ENCODE data around the gene NDUFAB1.
A peak's percentile ranks its signal among the peaks of the same experiment; 100 is the strongest.
"Not testable (repeated sequence)": the region's sequence is repeated elsewhere in the genome, so short reads cannot be mapped to it uniquely, and the experiment has no call there.

NDUFAB1 gene

DNA sequence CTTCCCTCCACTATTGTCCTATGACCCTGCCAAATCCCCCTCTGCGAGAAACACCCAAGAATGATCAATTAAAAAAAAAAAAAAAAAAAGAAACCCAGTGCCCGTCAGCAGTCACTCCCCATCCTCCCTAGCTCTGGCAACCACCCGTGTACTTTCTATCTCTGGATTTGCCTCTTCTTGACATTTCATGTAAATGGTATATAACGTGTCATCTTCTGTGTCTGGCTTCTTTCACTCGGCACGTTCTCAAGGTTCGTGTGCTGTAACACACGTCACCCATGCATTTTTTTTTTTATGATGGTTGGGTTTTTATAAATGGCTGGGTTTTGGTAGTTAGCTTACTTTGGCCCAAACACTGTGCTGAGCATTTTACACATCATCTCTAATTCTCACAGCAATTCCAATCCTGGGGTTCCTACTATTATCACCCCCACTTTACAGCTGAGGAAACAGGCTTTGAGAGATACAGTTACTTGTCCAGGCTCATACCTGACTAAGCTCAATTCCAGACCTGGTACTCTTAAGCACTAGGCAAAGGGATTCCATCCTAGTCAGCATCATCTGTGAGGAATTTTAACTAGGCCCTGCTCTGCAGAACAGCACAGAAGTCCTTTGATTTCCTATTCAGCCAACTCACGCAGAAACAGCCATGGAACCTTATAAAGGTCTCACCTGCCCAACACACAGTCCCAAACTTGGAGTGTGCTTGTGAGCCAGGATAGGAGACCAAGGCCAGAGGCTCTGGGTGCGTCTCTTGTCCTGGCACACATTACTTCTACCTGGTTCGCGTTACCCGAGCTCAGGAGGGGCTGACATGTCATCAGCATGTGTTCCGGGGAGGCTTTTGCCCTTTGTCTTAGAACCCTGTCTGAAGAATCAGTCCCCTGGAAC lies 11.7 kb downstream of the NDUFAB1 start:
- no peak for DNase-seq (ENCODE audit: low read depth)

DNA sequence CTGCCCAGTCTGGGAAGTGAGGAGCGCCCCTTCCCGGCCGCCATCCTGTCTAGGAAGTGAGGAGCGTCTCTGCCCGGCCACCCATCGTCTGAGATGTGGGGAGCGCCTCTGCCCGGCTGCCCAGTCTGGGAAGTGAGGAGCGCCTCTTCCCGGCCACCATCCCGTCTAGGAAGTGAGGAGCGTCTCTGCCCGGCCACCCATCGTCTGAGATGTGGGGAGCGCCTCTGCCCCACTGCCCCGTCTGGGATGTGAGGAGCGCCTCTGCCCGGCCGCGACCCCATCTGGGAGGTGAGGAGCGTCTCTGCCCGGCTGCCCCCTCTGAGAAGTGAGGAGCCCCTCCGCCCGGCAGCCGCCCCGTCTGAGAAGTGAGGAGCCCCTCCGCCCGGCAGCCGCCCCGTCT lies 12.8 kb downstream of the NDUFAB1 start:
- DNase-seq (ENCODE audit: low read depth), result not testable (repeated sequence)

GRCh38 chr16:23581764-23582163 lies 14.4 kb downstream of the NDUFAB1 start:
- DNase-seq (ENCODE audit: low read depth), result no peak

GRCh38 chr16:23580391-23580790 lies 15.7 kb downstream of the NDUFAB1 start:
- no peak for DNase-seq (ENCODE audit: low read depth)

DNA sequence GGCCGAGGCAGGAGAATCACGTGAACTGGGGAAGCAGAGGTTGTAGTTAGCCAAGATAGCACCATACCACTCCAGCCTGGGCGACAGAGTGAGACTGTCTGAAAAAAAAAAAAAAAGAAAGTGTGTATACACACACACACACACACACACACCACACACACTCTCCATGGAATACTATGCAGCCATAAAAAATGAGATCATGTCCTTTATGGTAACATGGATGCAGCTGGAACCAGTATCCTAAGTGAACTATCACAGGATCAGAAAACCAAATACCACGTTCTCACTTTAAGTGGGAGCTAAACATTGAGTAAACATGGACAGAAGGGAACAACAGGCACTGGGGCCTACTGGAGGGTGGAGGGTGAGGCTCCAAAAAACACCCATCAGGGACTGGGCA lies 16.7 kb downstream of the NDUFAB1 start:
- DNase-seq (ENCODE audit: low read depth), result no peak

GRCh38 chr16:23578101-23578830 lies 17.9 kb downstream of the NDUFAB1 start:
- DNase-seq (ENCODE audit: low read depth), result no peak

DNA sequence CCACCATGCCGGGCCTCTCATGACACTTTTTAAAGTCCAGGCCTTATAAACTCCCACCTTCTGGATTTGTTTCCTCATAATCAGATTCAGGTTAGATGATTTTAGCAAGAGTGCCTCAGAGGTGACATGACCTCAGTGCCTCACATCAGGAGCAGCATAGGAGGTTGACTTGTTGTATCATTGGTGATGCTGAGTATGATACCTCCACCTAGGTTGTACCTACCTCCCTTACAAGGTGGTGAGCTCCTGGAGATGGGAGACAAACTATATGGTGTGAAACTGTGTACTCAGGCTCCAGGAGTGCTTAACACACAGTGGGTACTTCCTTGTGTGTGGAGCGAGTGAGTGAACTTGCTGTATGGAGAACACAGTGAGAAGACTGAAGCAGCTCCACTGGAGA lies 18.6 kb downstream of the NDUFAB1 start:
- DNase-seq (ENCODE audit: low read depth), result no peak

DNA sequence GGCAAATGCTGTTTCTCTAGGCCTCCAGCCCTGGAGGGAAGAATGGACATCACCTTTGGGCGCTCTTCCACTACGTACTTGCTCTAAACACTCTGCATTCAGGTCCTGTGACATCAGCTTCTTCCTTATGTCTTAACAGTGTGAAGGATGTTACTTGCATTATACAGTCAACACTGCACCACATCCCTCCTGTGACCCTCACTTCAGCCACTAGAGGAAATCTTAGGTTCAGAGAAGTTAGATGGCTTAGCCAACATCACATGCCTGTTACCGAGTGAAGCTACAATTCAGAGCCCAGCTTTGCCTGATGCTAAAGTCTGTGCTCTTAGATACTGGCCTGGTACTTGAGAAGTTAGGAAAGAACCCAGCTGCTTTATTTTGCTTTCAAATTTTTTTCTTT lies 20.3 kb downstream of the NDUFAB1 start:
- DNase-seq (ENCODE audit: low read depth), result no peak

GRCh38 chr16:23573817-23574216 lies 22.3 kb downstream of the NDUFAB1 start:
- no peak for DNase-seq (ENCODE audit: low read depth)

DNA sequence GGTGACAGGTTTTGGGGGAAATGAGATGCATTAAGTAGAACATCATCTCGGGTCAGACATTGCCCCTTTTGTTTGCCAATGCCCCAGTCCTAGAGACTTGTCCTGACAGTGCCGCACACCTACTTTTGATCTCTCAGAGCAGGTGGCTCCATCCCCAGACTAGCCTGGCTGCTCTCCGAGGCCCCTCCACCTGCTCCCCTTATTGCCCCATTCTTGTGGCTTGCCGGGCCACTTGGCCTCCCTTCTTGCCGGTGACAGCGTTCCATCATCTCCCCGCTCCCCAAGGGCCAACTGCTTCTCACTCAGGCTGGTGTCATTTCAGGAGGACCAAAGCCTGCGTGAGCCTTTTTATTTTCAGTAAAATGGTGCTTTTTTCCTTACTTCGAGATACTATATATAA lies 23.7 kb downstream of the NDUFAB1 start:
- no peak for DNase-seq (ENCODE audit: low read depth)

DNA sequence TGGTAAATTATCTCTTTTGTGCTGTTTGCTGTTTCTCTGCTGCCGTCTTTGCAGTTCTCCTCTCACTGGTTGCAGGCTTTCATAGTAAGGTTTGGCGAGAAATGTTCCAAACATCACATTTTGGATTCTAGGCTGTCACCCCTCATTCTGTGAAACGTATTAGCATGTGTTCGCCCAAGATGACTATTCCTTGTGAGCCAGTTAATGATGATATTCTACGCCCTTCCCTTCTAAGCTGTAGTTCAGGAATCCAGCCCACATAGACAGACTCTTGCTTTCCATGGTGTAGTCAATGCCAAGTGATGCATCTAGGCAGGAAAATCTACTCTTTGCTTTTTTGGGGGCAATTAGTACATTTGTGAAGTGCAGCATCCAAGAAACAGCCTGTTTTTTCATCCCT lies 24.2 kb downstream of the NDUFAB1 start:
- no peak for DNase-seq (ENCODE audit: low read depth)

GRCh38 chr16:23570992-23571632 lies 25.0 kb downstream of the NDUFAB1 start:
- DNase-seq (ENCODE audit: low read depth), result no peak

- no peak for DNase-seq (ENCODE audit: low read depth)
Measured at GRCh38 chr16:23567602-23568001, 28.5 kb downstream of the NDUFAB1 start.

DNA sequence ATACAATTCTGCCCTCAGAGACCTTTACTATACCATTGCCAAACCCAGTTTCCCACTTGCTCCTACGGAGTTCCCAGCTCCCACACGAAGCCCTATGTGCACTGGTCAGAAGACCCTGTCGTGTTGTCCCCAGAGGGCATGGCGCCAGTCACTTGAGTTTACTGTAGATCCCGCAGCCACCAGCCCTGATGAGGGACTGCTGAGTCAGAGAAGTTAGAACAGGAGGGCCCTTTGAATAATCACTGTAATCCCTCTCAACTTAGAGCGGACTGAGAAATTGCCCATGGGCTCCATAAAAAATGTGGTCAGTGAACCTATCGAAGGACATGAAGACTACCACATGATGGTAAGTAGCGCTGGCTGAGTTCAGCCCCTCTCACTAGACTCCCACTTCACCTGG lies 29.4 kb downstream of the NDUFAB1 start:
- no peak for DNase-seq (ENCODE audit: low read depth)

- DNase-seq (ENCODE audit: low read depth), result no peak
Measured at GRCh38 chr16:23564575-23565363, 31.3 kb downstream of the NDUFAB1 start.

GRCh38 chr16:23563186-23563585 lies 32.9 kb downstream of the NDUFAB1 start:
- DNase-seq (ENCODE audit: low read depth), result no peak

GRCh38 chr16:23562505-23562904 lies 33.6 kb downstream of the NDUFAB1 start:
- no peak for DNase-seq (ENCODE audit: low read depth)

- no peak for DNase-seq (ENCODE audit: low read depth)
Measured at GRCh38 chr16:23561586-23561985, 34.5 kb downstream of the NDUFAB1 start.

DNA sequence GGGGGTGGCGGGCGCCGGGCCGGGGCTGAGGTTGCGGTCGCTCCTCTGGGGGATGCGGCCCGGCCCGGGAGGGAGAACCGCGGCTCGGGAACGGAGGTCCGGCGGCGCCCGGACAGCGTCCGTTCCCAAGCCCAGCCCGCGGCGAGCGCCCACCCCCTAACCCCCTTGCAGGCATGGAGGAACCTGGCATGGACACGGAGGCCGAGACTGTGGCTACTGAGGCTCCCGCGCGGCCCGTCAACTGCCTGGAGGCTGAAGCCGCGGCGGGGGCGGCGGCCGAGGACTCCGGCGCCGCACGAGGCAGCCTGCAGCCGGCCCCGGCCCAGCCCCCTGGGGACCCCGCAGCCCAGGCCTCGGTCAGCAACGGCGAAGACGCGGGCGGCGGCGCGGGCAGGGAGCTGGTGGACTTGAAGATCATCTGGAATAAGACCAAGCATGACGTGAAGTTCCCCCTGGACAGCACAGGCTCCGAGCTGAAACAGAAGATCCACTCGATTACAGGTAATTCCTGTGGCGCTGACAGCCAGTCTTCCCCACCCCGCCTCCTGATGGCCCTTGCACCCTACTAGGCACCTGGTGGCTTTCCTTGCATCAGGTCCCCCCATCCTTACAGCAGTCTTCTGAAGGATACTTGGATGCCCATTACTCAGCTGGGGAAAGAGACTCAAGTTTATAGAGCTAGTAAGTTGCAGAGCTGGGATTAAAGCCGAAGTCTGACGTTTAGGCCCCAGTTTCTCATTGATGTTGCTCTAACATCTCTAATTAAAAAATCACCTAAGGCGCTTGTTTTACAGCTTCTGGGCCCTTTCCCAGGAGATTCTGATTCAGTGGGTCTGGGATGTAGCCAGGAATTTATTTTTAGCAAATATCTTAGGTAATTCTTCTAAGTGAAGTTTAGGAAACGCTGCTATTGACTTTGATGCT lies 38.1 kb downstream of the NDUFAB1 start:
- no peak for DNase-seq (ENCODE audit: low read depth)

- DNase-seq (ENCODE audit: low read depth), result peak; percentile 89
Measured at GRCh38 chr16:23556881-23557778, 39.0 kb downstream of the NDUFAB1 start, which contains the start of the genes EARS2 and UBFD1. Gene EARS2, minus strand, starts transcription at chr16:23557350. Its CDS starts 7 bp downstream, at chr16:23557343. Gene UBFD1, plus strand, starts transcription at chr16:23557727. Its CDS starts 16 bp downstream, at chr16:23557743.

All from activated T-cell treated with anti-CD3 and anti-CD28 coated beads for 1 hour (primary cell).